ENCODE measurements around the gene STK16. TPM values are rescaled to one million over a fixed set of nuclear protein-coding genes. Genes with fewer than 3 reads are reported as not detected.

Gene STK16
- total RNA-seq, 4 donors from 2014 or later: 4.1 to 55.6 (median 18.0) TPM

GRCh38 chr2:219250049-219250781 is 4.9 kb downstream of the STK16 start:
- no peaks in the 10 kb centered on the region for H3K36me3 ChIP-seq
- TF ChIP-seq POLR2A (IDR thresholded peaks at IDR 0.05) (no peak), CTCF (IDR thresholded peaks at IDR 0.05) (no peak)
- peaks cover 0 to 19% of the 10 kb centered on the region in 2 donors for H3K4me1 ChIP-seq
- H3K4me3 ChIP-seq: no peak overlapping the region
- peak overlapping the region; percentile 54 to 72 for H3K27ac ChIP-seq
- peaks cover 0 to 8% of the 10 kb centered on the region in 2 donors for H3K27me3 ChIP-seq
- H3K9me3 ChIP-seq: no peaks in the 10 kb centered on the region
- DNase-seq: no peak
- intact Hi-C loops (cut with DNase I; ENCODE audit: low total_unique reads): no loop called here

- no peak for DNase-seq
- peaks cover 0 to 17% of the 10 kb centered on the region in 2 donors for H3K27me3 ChIP-seq
- intact Hi-C loops (cut with DNase I; ENCODE audit: low total_unique reads): no loop called here
- no peaks in the 10 kb centered on the region for H3K9me3 ChIP-seq
- H3K36me3 ChIP-seq: no peaks in the 10 kb centered on the region
- H3K4me3 ChIP-seq: no peak overlapping the region
- peaks cover 0 to 11% of the 10 kb centered on the region in 2 donors for H3K4me1 ChIP-seq
- TF ChIP-seq POLR2A (IDR thresholded peaks at IDR 0.05) (no peak), CTCF (IDR thresholded peaks at IDR 0.05) (no peak)
- H3K27ac ChIP-seq: no peak overlapping the region
Observed at GRCh38 chr2:219251656-219252055, 6.4 kb downstream of the STK16 start.

- Histone ChIP-seq H3K9me3 (no peaks in the 10 kb centered on the region), H3K4me3 (no peak overlapping the region), H3K36me3 (no peaks in the 10 kb centered on the region), H3K27ac (peak overlapping the region; percentile 15 to 67), H3K27me3 (peaks cover 0 to 17% of the 10 kb centered on the region in 2 donors), H3K4me1 (peaks cover 0 to 8% of the 10 kb centered on the region in 2 donors)
- intact Hi-C loops (cut with DNase I; ENCODE audit: low total_unique reads): no loop called here
- no peak for TF ChIP-seq POLR2A (IDR thresholded peaks at IDR 0.05)
- TF ChIP-seq CTCF (IDR thresholded peaks at IDR 0.05): no peak
- DNase-seq: no peak
Observed at GRCh38 chr2:219252084-219252483, 6.8 kb downstream of the STK16 start.

GRCh38 chr2:219252570-219252899 is 7.3 kb downstream of the STK16 start:
- no peak for DNase-seq
- Histone ChIP-seq H3K9me3 (no peaks in the 10 kb centered on the region), H3K27me3 (peaks cover 0 to 17% of the 10 kb centered on the region in 2 donors), H3K27ac (peak overlapping the region; percentile 15 to 67), H3K36me3 (no peaks in the 10 kb centered on the region), H3K4me3 (peak overlapping the region; percentile 55 to 56), H3K4me1 (peaks cover 0 to 8% of the 10 kb centered on the region in 2 donors)
- no peak for TF ChIP-seq POLR2A (IDR thresholded peaks at IDR 0.05)
- TF ChIP-seq CTCF (IDR thresholded peaks at IDR 0.05): no peak
- intact Hi-C loops (cut with DNase I; ENCODE audit: low total_unique reads): no loop called here

- no peaks in the 10 kb centered on the region for H3K9me3 ChIP-seq
- TF ChIP-seq CTCF (IDR thresholded peaks at IDR 0.05): no peak
- TF ChIP-seq POLR2A (IDR thresholded peaks at IDR 0.05): no peak
- H3K36me3 ChIP-seq: no peaks in the 10 kb centered on the region
- intact Hi-C loops (cut with DNase I; ENCODE audit: low total_unique reads): no loop called here
- DNase-seq: peak in 1 of 2 donors; percentile 33
- peaks cover 0 to 17% of the 10 kb centered on the region in 2 donors for H3K27me3 ChIP-seq
- peak within 1 kb of the TSS; percentile 55 to 56 for H3K4me3 ChIP-seq
- peak within 1 kb of the TSS; percentile 15 to 67 for H3K27ac ChIP-seq
- peaks cover 0 to 8% of the 10 kb centered on the region in 2 donors for H3K4me1 ChIP-seq
Observed at GRCh38 chr2:219252900-219253752, 7.8 kb downstream of the STK16 start, which contains the start of gene TUBA4B. TSS of gene TUBA4B (plus strand) at chr2:219253243. CDS start at chr2:219253408, 165 bp downstream.
